Measurements from ENCODE around the gene FAM193A. TPM values are rescaled to one million over a fixed set of nuclear protein-coding genes. Genes with fewer than 3 reads are reported as not detected.
"Not testable (repeated sequence)": the region's sequence is repeated elsewhere in the genome, so short reads cannot be mapped to it uniquely, and the experiment has no call there.

Gene FAM193A
- total RNA-seq, 4 donors from 2014 or later, result 16.7 to 18.9 (median 18.0) TPM

DNA sequence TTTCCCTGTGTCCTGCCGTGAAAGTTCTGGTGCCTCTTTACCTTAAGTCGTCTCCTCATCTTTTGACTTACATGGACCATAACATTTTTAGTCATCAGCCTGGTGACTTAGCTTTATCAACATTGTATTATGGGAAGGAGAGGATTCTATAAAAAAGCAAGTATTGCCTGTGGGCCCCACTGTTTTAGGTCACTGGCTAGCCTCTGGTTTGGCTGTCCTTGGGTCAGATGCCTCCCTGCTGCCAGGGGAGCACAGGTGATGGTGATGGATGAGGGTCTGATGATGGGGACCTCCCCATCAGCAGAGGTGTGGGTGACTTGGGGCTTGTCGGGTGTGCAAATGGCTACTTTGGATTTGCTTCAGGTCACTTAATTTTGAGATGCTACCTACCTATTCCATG, 51.8 kb downstream of the FAM193A start:
- ATAC-seq (no peak), DNase-seq (no peak)
- Histone ChIP-seq H3K27ac (peak overlapping the region; percentile 61 to 74 (median 66)), H3K4me3 (no peak overlapping the region), H3K36me3 (no peaks in the 10 kb centered on the region), H3K4me1 (peaks cover 76 to 91% of the 10 kb centered on the region in 2 donors), H3K9me3 (no peaks in the 10 kb centered on the region), H3K27me3 (no peaks in the 10 kb centered on the region)
- intact Hi-C loops (cut with DNase I; ENCODE audit: low total_unique reads) (no loop called here), in situ Hi-C loops (cut with MboI; ENCODE audit: low sequenced_read_pairs in 4 of 4) (no loop called here)
- TF ChIP-seq, protein P1, sequence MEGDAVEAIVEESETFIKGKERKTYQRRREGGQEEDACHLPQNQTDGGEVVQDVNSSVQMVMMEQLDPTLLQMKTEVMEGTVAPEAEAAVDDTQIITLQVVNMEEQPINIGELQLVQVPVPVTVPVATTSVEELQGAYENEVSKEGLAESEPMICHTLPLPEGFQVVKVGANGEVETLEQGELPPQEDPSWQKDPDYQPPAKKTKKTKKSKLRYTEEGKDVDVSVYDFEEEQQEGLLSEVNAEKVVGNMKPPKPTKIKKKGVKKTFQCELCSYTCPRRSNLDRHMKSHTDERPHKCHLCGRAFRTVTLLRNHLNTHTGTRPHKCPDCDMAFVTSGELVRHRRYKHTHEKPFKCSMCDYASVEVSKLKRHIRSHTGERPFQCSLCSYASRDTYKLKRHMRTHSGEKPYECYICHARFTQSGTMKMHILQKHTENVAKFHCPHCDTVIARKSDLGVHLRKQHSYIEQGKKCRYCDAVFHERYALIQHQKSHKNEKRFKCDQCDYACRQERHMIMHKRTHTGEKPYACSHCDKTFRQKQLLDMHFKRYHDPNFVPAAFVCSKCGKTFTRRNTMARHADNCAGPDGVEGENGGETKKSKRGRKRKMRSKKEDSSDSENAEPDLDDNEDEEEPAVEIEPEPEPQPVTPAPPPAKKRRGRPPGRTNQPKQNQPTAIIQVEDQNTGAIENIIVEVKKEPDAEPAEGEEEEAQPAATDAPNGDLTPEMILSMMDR (IDR thresholded peaks at IDR 0.05 in 4 of 5, conservative IDR thresholded peaks at IDR 0.05 in 1 of 5), result no peak
- TF ChIP-seq POLR2A (IDR thresholded peaks at IDR 0.05), result no peak

DNA sequence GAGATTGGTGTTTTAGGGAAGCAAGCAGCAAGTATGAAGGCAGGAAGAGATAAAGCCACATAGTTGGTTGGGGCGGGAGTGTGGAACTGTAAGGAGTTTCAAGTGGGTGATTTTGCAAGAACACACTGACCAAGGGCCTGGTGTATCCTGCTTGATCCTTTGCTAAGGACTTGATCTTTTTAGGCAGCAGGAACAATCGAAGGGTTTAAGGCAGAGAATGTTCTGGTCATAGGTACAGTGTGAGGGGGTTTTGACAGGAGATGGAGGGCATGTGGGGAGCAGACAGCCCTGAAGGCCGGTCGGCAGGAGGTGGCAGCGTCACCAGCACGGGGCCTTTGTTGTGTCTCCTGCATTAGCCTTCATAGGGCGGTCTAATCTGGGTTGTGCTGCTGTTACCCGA, 54.7 kb downstream of the FAM193A start:
- ATAC-seq, result no peak
- peak overlapping the region; percentile 6 to 72 (median 36) for H3K27ac ChIP-seq

DNA sequence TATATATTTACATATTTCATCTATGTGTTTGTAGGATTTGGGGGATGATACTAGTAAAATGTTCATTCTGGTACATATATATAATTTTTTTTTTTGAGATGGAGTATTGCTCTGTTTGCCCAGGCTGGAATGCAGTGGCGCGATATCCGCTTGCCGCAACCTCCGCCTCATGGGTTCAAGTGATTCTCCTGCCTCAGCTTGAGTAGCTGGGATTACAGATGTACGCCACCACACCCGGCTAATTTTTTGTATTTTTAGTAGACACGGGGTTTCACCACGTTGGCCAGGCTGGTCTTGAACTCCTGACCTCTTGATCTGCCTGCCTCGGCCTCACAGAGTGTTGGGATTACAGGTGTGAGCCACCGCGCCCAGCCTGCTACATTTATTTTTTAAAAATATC, 55.6 kb downstream of the FAM193A start:
- H3K27me3 ChIP-seq; ATAC-seq; H3K4me3 ChIP-seq; H3K9me3 ChIP-seq; H3K36me3 ChIP-seq; intact Hi-C loops (cut with DNase I; ENCODE audit: low total_unique reads); DNase-seq: not testable (repeated sequence)
- in situ Hi-C loops (cut with MboI; ENCODE audit: low sequenced_read_pairs in 4 of 4), result loop anchor here in 1 of 4 donors (5.0 kb wide), 1 partner anchor 70 kb away; no protein-coding TSS in a partner anchor
- peak overlapping the region; percentile 39 to 72 (median 53) for H3K27ac ChIP-seq
- peaks cover 77 to 90% of the 10 kb centered on the region in 2 donors for H3K4me1 ChIP-seq

More for the DNA sequence above, 54.7 kb downstream of the FAM193A start:
- H3K4me3 ChIP-seq, result no peak overlapping the region
- intact Hi-C loops (cut with DNase I; ENCODE audit: low total_unique reads), result no loop called here
- no peaks in the 10 kb centered on the region for H3K27me3 ChIP-seq
- in situ Hi-C loops (cut with MboI; ENCODE audit: low sequenced_read_pairs in 4 of 4), result loop anchor here in 1 of 4 donors (5.0 kb wide), 1 partner anchor 71 kb away; no protein-coding TSS in a partner anchor
- no peaks in the 10 kb centered on the region for H3K9me3 ChIP-seq
- peaks cover 77 to 90% of the 10 kb centered on the region in 2 donors for H3K4me1 ChIP-seq
- DNase-seq, result no peak
- no peaks in the 10 kb centered on the region for H3K36me3 ChIP-seq
- TF ChIP-seq, protein P1 (IDR thresholded peaks at IDR 0.05 in 4 of 5, conservative IDR thresholded peaks at IDR 0.05 in 1 of 5), result no peak
- TF ChIP-seq POLR2A (IDR thresholded peaks at IDR 0.05), result no peak

DNA sequence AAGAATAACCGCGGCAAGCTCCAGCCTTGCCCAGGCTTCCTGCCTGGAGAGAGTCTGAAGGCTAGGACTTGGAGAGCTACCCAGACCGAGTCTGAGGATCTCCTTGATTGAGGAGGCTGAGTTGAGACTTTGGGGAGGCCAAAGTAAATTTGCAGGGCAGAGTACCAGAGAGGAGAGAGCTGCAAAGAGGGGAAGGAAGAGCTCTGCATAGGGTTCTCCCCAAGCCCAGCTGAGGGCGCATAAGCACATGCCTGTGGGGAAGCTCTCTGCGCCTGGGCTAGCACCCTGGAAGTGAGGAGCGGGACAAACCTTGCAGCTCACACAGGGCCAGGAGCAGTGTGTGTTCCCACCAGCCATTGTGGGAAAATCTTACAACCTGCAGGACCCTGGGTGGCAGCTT, 56.1 kb downstream of the FAM193A start:
- TF ChIP-seq POLR2A (IDR thresholded peaks at IDR 0.05), result no peak
- in situ Hi-C loops (cut with MboI; ENCODE audit: low sequenced_read_pairs in 4 of 4) (loop anchor here in 1 of 4 donors (5.0 kb wide), 1 partner anchor 70 kb away; no protein-coding TSS in a partner anchor), intact Hi-C loops (cut with DNase I; ENCODE audit: low total_unique reads) (no loop called here)
- DNase-seq (no peak), ATAC-seq (no peak)
- no peaks in the 10 kb centered on the region for H3K9me3 ChIP-seq
- H3K27ac ChIP-seq, result peak overlapping the region; percentile 39 to 63 (median 47)
- H3K27me3 ChIP-seq, result no peaks in the 10 kb centered on the region
- H3K4me3 ChIP-seq, result no peak overlapping the region
- no peaks in the 10 kb centered on the region for H3K36me3 ChIP-seq
- H3K4me1 ChIP-seq, result peaks cover 77 to 90% of the 10 kb centered on the region in 2 donors

DNA sequence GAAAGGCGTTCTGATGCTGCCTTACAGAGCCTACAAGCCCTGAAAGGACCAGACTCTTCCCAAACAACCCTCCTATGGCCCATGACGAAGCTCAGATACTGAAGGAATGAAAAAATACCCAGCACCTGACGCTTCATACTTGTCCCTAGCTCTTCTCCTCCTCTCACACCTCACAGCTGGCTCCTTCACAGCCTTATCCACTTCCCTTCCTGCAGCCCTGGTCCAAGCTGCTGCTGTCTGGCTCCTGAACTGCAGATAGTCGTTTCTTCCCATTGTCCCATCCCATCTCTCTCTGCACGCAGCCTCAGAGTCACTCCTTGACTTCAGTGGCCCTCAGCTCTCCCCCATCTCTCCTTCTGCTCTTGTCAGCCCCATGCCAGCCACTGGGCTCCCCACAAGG, 56.6 kb downstream of the FAM193A start:
- Histone ChIP-seq H3K9me3 (no peaks in the 10 kb centered on the region), H3K27ac (peak overlapping the region; percentile 39 to 63 (median 47)), H3K4me3 (no peak overlapping the region), H3K4me1 (peaks cover 79 to 90% of the 10 kb centered on the region in 2 donors), H3K27me3 (no peaks in the 10 kb centered on the region), H3K36me3 (no peaks in the 10 kb centered on the region)
- DNase-seq (no peak), ATAC-seq (no peak)
- no peak for TF ChIP-seq POLR2A (IDR thresholded peaks at IDR 0.05)
- TF ChIP-seq, protein P1 (IDR thresholded peaks at IDR 0.05 in 4 of 5, conservative IDR thresholded peaks at IDR 0.05 in 1 of 5), result no peak
- intact Hi-C loops (cut with DNase I; ENCODE audit: low total_unique reads), result no loop called here
- in situ Hi-C loops (cut with MboI; ENCODE audit: low sequenced_read_pairs in 4 of 4), result loop anchor here in 1 of 4 donors (5.0 kb wide), 1 partner anchor 69 kb away; no protein-coding TSS in a partner anchor

DNA sequence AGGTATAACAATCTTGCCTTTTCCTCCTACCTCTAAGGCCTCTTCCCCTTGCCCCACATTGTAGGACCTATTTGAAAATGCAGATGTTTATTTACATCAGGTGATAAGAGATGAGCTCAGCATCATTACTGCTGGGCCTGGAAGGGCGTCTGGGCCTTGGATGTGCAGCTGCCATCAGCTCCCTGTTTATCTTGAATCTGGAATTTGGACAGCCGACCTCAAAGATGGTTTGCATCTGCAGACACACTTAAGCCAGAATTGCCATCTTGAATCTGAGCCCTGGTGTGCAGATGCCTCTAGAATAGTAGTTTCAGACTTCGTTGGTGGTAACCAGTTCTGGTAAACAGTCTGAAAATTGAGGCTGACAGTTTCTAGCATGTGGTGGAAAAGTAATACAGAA, 59.0 kb downstream of the FAM193A start:
- Histone ChIP-seq H3K36me3 (no peaks in the 10 kb centered on the region), H3K4me1 (peaks cover 72 to 89% of the 10 kb centered on the region in 2 donors), H3K9me3 (no peaks in the 10 kb centered on the region), H3K4me3 (no peak overlapping the region), H3K27me3 (no peaks in the 10 kb centered on the region), H3K27ac (peak overlapping the region; percentile 36 to 87 (median 83))
- in situ Hi-C loops (cut with MboI; ENCODE audit: low sequenced_read_pairs in 4 of 4), result no loop called here
- ATAC-seq (no peak), DNase-seq (no peak)
- intact Hi-C loops (cut with DNase I; ENCODE audit: low total_unique reads), result no loop called here
- no peak for TF ChIP-seq POLR2A (IDR thresholded peaks at IDR 0.05)
- TF ChIP-seq, protein P1 (IDR thresholded peaks at IDR 0.05 in 4 of 5, conservative IDR thresholded peaks at IDR 0.05 in 1 of 5), result no peak

Measured in gastrocnemius medialis (tissue), 4 donors.